Measurements from ENCODE around the gene TMUB2. TPM values are rescaled to one million over a fixed set of nuclear protein-coding genes. Genes with fewer than 3 reads are reported as not detected.
A peak's percentile ranks its signal among the peaks of the same experiment; 100 is the strongest.
"Not testable (repeated sequence)": the region's sequence is repeated elsewhere in the genome, so short reads cannot be mapped to it uniquely, and the experiment has no call there.

TMUB2 gene
- total RNA-seq, 4 donors from 2014 or later: 19.8 to 66.6 (median 52.7) TPM

GRCh38 chr17:44147812-44148211, 39.0 kb upstream of the TMUB2 start:
- H3K27me3 ChIP-seq: no peaks in the 10 kb centered on the region
- H3K4me3 ChIP-seq: no peak overlapping the region
- H3K4me1 ChIP-seq: no peaks in the 10 kb centered on the region
- no peaks in the 10 kb centered on the region for H3K9me3 ChIP-seq
- H3K27ac ChIP-seq: no peak overlapping the region
- no peak for DNase-seq
- TF ChIP-seq CTCF (IDR thresholded peaks at IDR 0.05): no peak
- no peak for TF ChIP-seq POLR2A (IDR thresholded peaks at IDR 0.05)
- H3K36me3 ChIP-seq: no peaks in the 10 kb centered on the region

GRCh38 chr17:44149066-44149465, 37.7 kb upstream of the TMUB2 start:
- H3K27me3 ChIP-seq, H3K36me3 ChIP-seq, H3K4me1 ChIP-seq, H3K4me3 ChIP-seq, H3K27ac ChIP-seq, H3K9me3 ChIP-seq, DNase-seq: not testable (repeated sequence)

GRCh38 chr17:44149750-44150329, 36.9 kb upstream of the TMUB2 start:
- Histone ChIP-seq H3K27ac (no peak overlapping the region), H3K4me3 (no peak overlapping the region), H3K9me3 (no peaks in the 10 kb centered on the region), H3K27me3 (no peaks in the 10 kb centered on the region), H3K4me1 (no peaks in the 10 kb centered on the region), H3K36me3 (no peaks in the 10 kb centered on the region)
- TF ChIP-seq POLR2A (IDR thresholded peaks at IDR 0.05) (no peak), CTCF (IDR thresholded peaks at IDR 0.05) (no peak)
- DNase-seq: no peak

GRCh38 chr17:44152875-44153274, 33.9 kb upstream of the TMUB2 start:
- no peak overlapping the region for H3K27ac ChIP-seq
- no peaks in the 10 kb centered on the region for H3K9me3 ChIP-seq
- no peak overlapping the region for H3K4me3 ChIP-seq
- DNase-seq: no peak
- no peaks in the 10 kb centered on the region for H3K36me3 ChIP-seq
- TF ChIP-seq POLR2A (IDR thresholded peaks at IDR 0.05) (no peak), CTCF (IDR thresholded peaks at IDR 0.05) (no peak)
- H3K4me1 ChIP-seq: no peaks in the 10 kb centered on the region
- no peaks in the 10 kb centered on the region for H3K27me3 ChIP-seq

GRCh38 chr17:44155488-44155887, 31.3 kb upstream of the TMUB2 start:
- Histone ChIP-seq H3K36me3 (no peaks in the 10 kb centered on the region), H3K4me1 (no peaks in the 10 kb centered on the region), H3K4me3 (no peak overlapping the region), H3K9me3 (no peaks in the 10 kb centered on the region), H3K27ac (no peak overlapping the region), H3K27me3 (no peaks in the 10 kb centered on the region)
- no peak for TF ChIP-seq CTCF (IDR thresholded peaks at IDR 0.05)
- TF ChIP-seq POLR2A (IDR thresholded peaks at IDR 0.05): no peak
- DNase-seq: no peak

- TF ChIP-seq POLR2A (IDR thresholded peaks at IDR 0.05): no peak
- no peak for TF ChIP-seq CTCF (IDR thresholded peaks at IDR 0.05)
- peak in 1 of 3 donors; percentile 51 for DNase-seq
- no peaks in the 10 kb centered on the region for H3K27me3 ChIP-seq
- no peaks in the 10 kb centered on the region for H3K9me3 ChIP-seq
- no peak overlapping the region for H3K4me3 ChIP-seq
- H3K27ac ChIP-seq: no peak overlapping the region
- no peaks in the 10 kb centered on the region for H3K36me3 ChIP-seq
- no peaks in the 10 kb centered on the region for H3K4me1 ChIP-seq
Observed at GRCh38 chr17:44159519-44160210, 27.1 kb upstream of the TMUB2 start.

Data from Peyer's patch (tissue), 4 donors.